IMR-90 (cell line): ENCODE measurements around the gene GPRIN3. TPM values are rescaled to one million over a fixed set of nuclear protein-coding genes. Genes with fewer than 3 reads are reported as not detected.

Experiments used
- ATAC-seq: fragments of 200-7000 bp; cut with Tn5 transposase; 2 replicates; pipeline ENCODE4 v1.9.1; 2020; ENCODE audit warnings: low read depth, mild to moderate bottlenecking, moderate library complexity
- BruUV-seq: library from RNA; stranded (reverse); fragments of 400-500 nt; replicated peaks from 2 replicates; lab custom pipeline; 2021; lab: Mats Ljungman, UMichigan
- CTCF ChIA-PET: fragments of 300-600 bp; formaldehyde crosslinking; extraction: SDS; loops from one replicate; lab custom pipeline; 2021; ENCODE audit warnings: antibody characterized with exemption; lab: Yijun Ruan, JAX
- POLR2A ChIA-PET: fragments of 300-600 bp; sonication (Branson Sonifier 250); formaldehyde crosslinking; loops from one replicate; lab custom pipeline; 2022; ENCODE audit warnings: antibody characterized with exemption; ENCODE audit not compliant: unreplicated experiment; lab: Charles Lee
- DNase-seq: peaks from one replicate; pipeline ENCODE4 v3.0.0; 2013
- H2AFZ ChIP-seq: replicated peaks from 2 replicates; pipeline ENCODE3; 2013; ENCODE audit warnings: low read length, mild to moderate bottlenecking; ENCODE audit not compliant: poor library complexity
- H2AK5ac ChIP-seq: 2 replicates; pipeline ENCODE4 v1.6.1; 2013; ENCODE audit warnings: low read depth, low read length, inconsistent platforms
- H2AK9ac ChIP-seq: replicated peaks from 2 replicates; pipeline ENCODE3; 2013; ENCODE audit warnings: mild to moderate bottlenecking, low read depth, low read length, moderate library complexity; ENCODE audit not compliant: poor library complexity
- H2BK120ac ChIP-seq: 2 replicates; pipeline ENCODE4 v1.6.1; 2013; ENCODE audit warnings: low read depth, low read length, inconsistent platforms
- H2BK15ac ChIP-seq: 3 replicates; pipeline ENCODE4 v1.6.1; 2013; ENCODE audit warnings: low read depth, low read length, inconsistent platforms
- H2BK20ac ChIP-seq: 2 replicates; pipeline ENCODE4 v1.6.1; 2013; ENCODE audit warnings: low read depth, mild to moderate bottlenecking, inconsistent platforms, low read length, moderate library complexity
- H2BK5ac ChIP-seq: 2 replicates; pipeline ENCODE4 v1.6.1; 2013; ENCODE audit warnings: mild to moderate bottlenecking, low read depth, low read length, inconsistent platforms; ENCODE audit not compliant: poor library complexity, severe bottlenecking
- H3K14ac ChIP-seq: replicated peaks from 2 replicates; pipeline ENCODE4 v1.6.1; 2013; ENCODE audit warnings: low read depth, low read length, inconsistent platforms
- H3K18ac ChIP-seq: 2 replicates; pipeline ENCODE4 v1.6.1; 2013; ENCODE audit warnings: low read depth, low read length, control low read depth
- H3K23ac ChIP-seq: 2 replicates; pipeline ENCODE4 v1.6.1; 2013; ENCODE audit warnings: low read depth, low read length, inconsistent platforms
- H3K27ac ChIP-seq: 2 replicates; pipeline ENCODE4 v1.5.1; 2013; ENCODE audit warnings: mild to moderate bottlenecking, control low read depth, low read length; ENCODE audit not compliant: insufficient read depth
- H3K27me3 ChIP-seq: 2 replicates; pipeline ENCODE4 v1.6.1; 2013; ENCODE audit warnings: low read length; ENCODE audit not compliant: control insufficient read depth, insufficient read depth
- H3K36me3 ChIP-seq: 2 replicates; pipeline ENCODE4 v1.6.1; 2013; ENCODE audit warnings: low read length, mixed read lengths; ENCODE audit not compliant: control insufficient read depth, insufficient read depth
- H3K4ac ChIP-seq: 2 replicates; pipeline ENCODE4 v1.6.1; 2013; ENCODE audit warnings: low read depth, low read length, inconsistent platforms
- H3K4me1 ChIP-seq: 2 replicates; pipeline ENCODE4 v1.6.1; 2013; ENCODE audit warnings: low read length, mixed read lengths; ENCODE audit not compliant: control insufficient read depth, insufficient read depth
- H3K4me2 ChIP-seq: 2 replicates; pipeline ENCODE4 v1.6.1; 2013; ENCODE audit warnings: low read depth, mild to moderate bottlenecking, control low read depth, low read length, moderate library complexity
- H3K4me3 ChIP-seq: 2 replicates; pipeline ENCODE4 v1.5.1; 2013; ENCODE audit warnings: low read depth, mild to moderate bottlenecking, control low read depth, low read length, moderate library complexity; ENCODE audit not compliant: insufficient read depth
- H3K56ac ChIP-seq: 2 replicates; pipeline ENCODE4 v1.6.1; 2013; ENCODE audit warnings: low read length, inconsistent platforms; ENCODE audit not compliant: insufficient read depth; ENCODE audit errors: extremely low read depth
- H3K79me1 ChIP-seq, 2 experiments: 2 replicates each; pipeline ENCODE4 v1.6.1; 2013; ENCODE audit warnings: low read length in 2 of 2, inconsistent platforms in 1 of 2, low read depth in 1 of 2
- H3K9ac ChIP-seq: 2 replicates; pipeline ENCODE4 v1.6.1; 2013; ENCODE audit warnings: low read depth, low read length, control low read depth
- H3K9me1 ChIP-seq: 2 replicates; pipeline ENCODE4 v1.6.1; 2013; ENCODE audit warnings: low read length, inconsistent platforms; ENCODE audit not compliant: insufficient read depth
- H3K9me3 ChIP-seq: 2 replicates; pipeline ENCODE4 v1.6.1; 2013; ENCODE audit warnings: low read length; ENCODE audit not compliant: control insufficient read depth, insufficient read depth
- H4K20me1 ChIP-seq: 2 replicates; pipeline ENCODE4 v1.6.1; 2013; ENCODE audit warnings: low read length, inconsistent platforms; ENCODE audit not compliant: insufficient read depth
- H4K5ac ChIP-seq: 2 replicates; pipeline ENCODE4 v1.6.1; 2013; ENCODE audit warnings: mild to moderate bottlenecking, low read depth, low read length, control low read depth
- H4K8ac ChIP-seq, 2 experiments: 2 replicates each; pipeline ENCODE4 v1.6.1; 2013; ENCODE audit warnings: low read depth in 2 of 2, low read length in 2 of 2, control low read depth in 1 of 2, inconsistent platforms in 1 of 2
- H4K91ac ChIP-seq: 2 replicates; pipeline ENCODE4 v1.6.1; 2013; ENCODE audit warnings: low read depth, low read length, inconsistent platforms; ENCODE audit not compliant: insufficient read depth
- BHLHE40 ChIP-seq: fragments of 150-350 bp; IDR thresholded peaks from 2 replicates; pipeline ENCODE4 v1.6.1; 2016; ENCODE audit warnings: mild to moderate bottlenecking, low read depth, low read length
- CEBPB ChIP-seq: IDR thresholded peaks from 2 replicates; pipeline ENCODE4 v1.6.1; 2012; ENCODE audit warnings: low read depth, low read length, improper control_type of control experiment
- CHD1 ChIP-seq: IDR thresholded peaks from 2 replicates; pipeline ENCODE4 v1.6.1; 2012; ENCODE audit warnings: low read depth, low read length, improper control_type of control experiment
- FOS ChIP-seq: fragments of 150-350 bp; IDR thresholded peaks from 2 replicates; pipeline ENCODE4 v1.6.1; 2016; ENCODE audit warnings: low read depth, low read length
- MAFK ChIP-seq: IDR thresholded peaks from 2 replicates; pipeline ENCODE4 v1.6.1; 2012; ENCODE audit warnings: low read depth, low read length, improper control_type of control experiment
- MAZ ChIP-seq: IDR thresholded peaks from 2 replicates; pipeline ENCODE4 v1.6.1; 2012; ENCODE audit warnings: low read depth, mild to moderate bottlenecking, low read length, improper control_type of control experiment, moderate library complexity, borderline replicate concordance
- MXI1 ChIP-seq: IDR thresholded peaks from 2 replicates; pipeline ENCODE4 v1.6.1; 2012; ENCODE audit warnings: low read depth, mild to moderate bottlenecking, low read length, moderate library complexity, borderline replicate concordance
- NFE2L2 ChIP-seq: fragments of 150-350 bp; IDR thresholded peaks from 2 replicates; pipeline ENCODE4 v1.6.1; 2016; ENCODE audit warnings: low read depth, mild to moderate bottlenecking, low read length
- POLR2A ChIP-seq: IDR thresholded peaks from 2 replicates; pipeline ENCODE4 v1.6.1; 2012; ENCODE audit warnings: mild to moderate bottlenecking, low read depth, low read length
- RAD21 ChIP-seq: IDR thresholded peaks from 2 replicates; pipeline ENCODE4 v1.6.1; 2012; ENCODE audit warnings: low read length, improper control_type of control experiment
- RCOR1 ChIP-seq: IDR thresholded peaks from 2 replicates; pipeline ENCODE4 v1.6.1; 2012; ENCODE audit warnings: mild to moderate bottlenecking, low read length, improper control_type of control experiment; ENCODE audit not compliant: insufficient replicate concordance
- RFX5 ChIP-seq: IDR thresholded peaks from 2 replicates; pipeline ENCODE4 v1.8.0; 2012; ENCODE audit warnings: low read depth, mild to moderate bottlenecking, low read length, moderate library complexity
- SMC3 ChIP-seq: fragments of 150-350 bp; IDR thresholded peaks from 2 replicates; pipeline ENCODE4 v1.6.1; 2016; ENCODE audit warnings: low read depth, mild to moderate bottlenecking, antibody characterized with exemption, low read length, moderate library complexity
- dilution Hi-C: fragments of 300-500 bp; cut with HindIII; formaldehyde crosslinking; loops from one replicate; pipeline ENCODE4 v1.14.3; 2018; ENCODE audit warnings: low sequenced_read_pairs; ENCODE audit not compliant: unreplicated experiment
- in situ Hi-C: fragments of 300-500 bp; cut with MboI; formaldehyde crosslinking; loops from 3 replicates; pipeline ENCODE4 v1.14.3; 2019; ENCODE audit warnings: low sequenced_read_pairs, inconsistent platforms, mixed read lengths
- intact Hi-C: fragments of 100-400 bp; cut with micrococcal nuclease; formaldehyde crosslinking; loops from 2 replicates; pipeline ENCODE4 v1.10.0; 2022
- polyA plus RNA-seq, 3 experiments: library from polyadenylated mRNA; depleted of rRNA; stranded (reverse); fragments of >200 nt; gene quantifications; 2 replicates each; pipeline ENCODE4 v1.2.3, GENCODE V29; 2012; ENCODE audit warnings: low replicate concordance in 1 of 3
- total RNA-seq: library from RNA; depleted of rRNA; stranded (reverse); fragments of >200 nt; gene quantifications from 2 replicates; pipeline ENCODE4 v1.2.3, GENCODE V29; 2012
- TF ChIP-seq, protein P1 (sequence below): conservative IDR thresholded peaks from 2 replicates; pipeline ENCODE4 v1.5.1; 2012; ENCODE audit warnings: mild to moderate bottlenecking, low read depth, low read length, improper control_type of control experiment
- TF ChIP-seq, protein P2 (sequence below): fragments of 150-350 bp; IDR thresholded peaks from 2 replicates; pipeline ENCODE4 v1.6.1; 2017; ENCODE audit warnings: mild to moderate bottlenecking, antibody characterized with exemption, low read length, low read depth
- TF ChIP-seq, protein P3 (sequence below): fragments of 150-350 bp; IDR thresholded peaks from 2 replicates; pipeline ENCODE4 v1.6.1; 2016; ENCODE audit warnings: low read depth, mild to moderate bottlenecking, low read length, moderate library complexity, borderline replicate concordance

Gene GPRIN3
- total and polyA plus RNA-seq, 2 of the 4 experiments (the other 2 are of a cell fraction): under 0.01 TPM; not detected in 1

- H3K27ac ChIP-seq: no peak overlapping the region
- H2BK120ac ChIP-seq: no peak overlapping the region
- H2BK20ac ChIP-seq: no peak overlapping the region
- in situ Hi-C loops (no loop called here), dilution Hi-C loops (no loop called here), intact Hi-C loops (no loop called here)
- no peak overlapping the region for H2BK5ac ChIP-seq
- H4K5ac ChIP-seq: no peak overlapping the region
- no peaks in the 10 kb centered on the region for H4K20me1 ChIP-seq
- H3K18ac ChIP-seq: no peak overlapping the region
- no peak overlapping the region for H3K4me2 ChIP-seq
- no peak for TF ChIP-seq SMC3
- TF ChIP-seq CHD1: no peak
- TF ChIP-seq BHLHE40: no peak
- TF ChIP-seq MAZ: no peak
- TF ChIP-seq FOS: no peak
- TF ChIP-seq, protein P1, sequence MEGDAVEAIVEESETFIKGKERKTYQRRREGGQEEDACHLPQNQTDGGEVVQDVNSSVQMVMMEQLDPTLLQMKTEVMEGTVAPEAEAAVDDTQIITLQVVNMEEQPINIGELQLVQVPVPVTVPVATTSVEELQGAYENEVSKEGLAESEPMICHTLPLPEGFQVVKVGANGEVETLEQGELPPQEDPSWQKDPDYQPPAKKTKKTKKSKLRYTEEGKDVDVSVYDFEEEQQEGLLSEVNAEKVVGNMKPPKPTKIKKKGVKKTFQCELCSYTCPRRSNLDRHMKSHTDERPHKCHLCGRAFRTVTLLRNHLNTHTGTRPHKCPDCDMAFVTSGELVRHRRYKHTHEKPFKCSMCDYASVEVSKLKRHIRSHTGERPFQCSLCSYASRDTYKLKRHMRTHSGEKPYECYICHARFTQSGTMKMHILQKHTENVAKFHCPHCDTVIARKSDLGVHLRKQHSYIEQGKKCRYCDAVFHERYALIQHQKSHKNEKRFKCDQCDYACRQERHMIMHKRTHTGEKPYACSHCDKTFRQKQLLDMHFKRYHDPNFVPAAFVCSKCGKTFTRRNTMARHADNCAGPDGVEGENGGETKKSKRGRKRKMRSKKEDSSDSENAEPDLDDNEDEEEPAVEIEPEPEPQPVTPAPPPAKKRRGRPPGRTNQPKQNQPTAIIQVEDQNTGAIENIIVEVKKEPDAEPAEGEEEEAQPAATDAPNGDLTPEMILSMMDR: no peak
- TF ChIP-seq POLR2A: no peak
- no peak for TF ChIP-seq NFE2L2
- TF ChIP-seq, protein P2, sequence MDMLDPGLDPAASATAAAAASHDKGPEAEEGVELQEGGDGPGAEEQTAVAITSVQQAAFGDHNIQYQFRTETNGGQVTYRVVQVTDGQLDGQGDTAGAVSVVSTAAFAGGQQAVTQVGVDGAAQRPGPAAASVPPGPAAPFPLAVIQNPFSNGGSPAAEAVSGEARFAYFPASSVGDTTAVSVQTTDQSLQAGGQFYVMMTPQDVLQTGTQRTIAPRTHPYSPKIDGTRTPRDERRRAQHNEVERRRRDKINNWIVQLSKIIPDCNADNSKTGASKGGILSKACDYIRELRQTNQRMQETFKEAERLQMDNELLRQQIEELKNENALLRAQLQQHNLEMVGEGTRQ: no peak
- no peak for TF ChIP-seq MXI1
- TF ChIP-seq RFX5: no peak
- TF ChIP-seq RCOR1: no peak
- TF ChIP-seq CEBPB: no peak
- TF ChIP-seq, protein P3, sequence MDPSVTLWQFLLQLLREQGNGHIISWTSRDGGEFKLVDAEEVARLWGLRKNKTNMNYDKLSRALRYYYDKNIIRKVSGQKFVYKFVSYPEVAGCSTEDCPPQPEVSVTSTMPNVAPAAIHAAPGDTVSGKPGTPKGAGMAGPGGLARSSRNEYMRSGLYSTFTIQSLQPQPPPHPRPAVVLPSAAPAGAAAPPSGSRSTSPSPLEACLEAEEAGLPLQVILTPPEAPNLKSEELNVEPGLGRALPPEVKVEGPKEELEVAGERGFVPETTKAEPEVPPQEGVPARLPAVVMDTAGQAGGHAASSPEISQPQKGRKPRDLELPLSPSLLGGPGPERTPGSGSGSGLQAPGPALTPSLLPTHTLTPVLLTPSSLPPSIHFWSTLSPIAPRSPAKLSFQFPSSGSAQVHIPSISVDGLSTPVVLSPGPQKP: no peak
- TF ChIP-seq RAD21: no peak
- TF ChIP-seq MAFK: no peak
- H3K9me1 ChIP-seq: no peaks in the 10 kb centered on the region
- no peak overlapping the region for H3K9ac ChIP-seq
- H3K56ac ChIP-seq: no peak overlapping the region
- ChIA-PET CTCF (no interaction called here), POLR2A (no interaction called here)
- H3K4ac ChIP-seq: no peak overlapping the region
- H3K9me3 ChIP-seq: no peaks in the 10 kb centered on the region
- H3K27me3 ChIP-seq: no peaks in the 10 kb centered on the region
- no peak for DNase-seq
- no peak overlapping the region for H2BK15ac ChIP-seq
- H4K8ac ChIP-seq: no peak overlapping the region
- H3K79me1 ChIP-seq: no peaks in the 10 kb centered on the region
- ATAC-seq: no peak
- H2AK5ac ChIP-seq: no peak overlapping the region
- no peak overlapping the region for H4K91ac ChIP-seq
- H3K36me3 ChIP-seq: no peaks in the 10 kb centered on the region
- H3K4me3 ChIP-seq: no peak overlapping the region
- no peak overlapping the region for H2AFZ ChIP-seq
- no peaks in the 10 kb centered on the region for H3K4me1 ChIP-seq
- no TSS peak for BruUV-seq
- no peak overlapping the region for H2AK9ac ChIP-seq
- no peak overlapping the region for H3K14ac ChIP-seq
- H3K23ac ChIP-seq: no peak overlapping the region
These were observed 91.2 kb downstream of the GPRIN3 start for GRCh38 chr4:89216422-89216821.
